Renal pelvis (tissue), 4 donors: Measurements from ENCODE around the gene MGAT5. TPM values are rescaled to one million over a fixed set of nuclear protein-coding genes. Genes with fewer than 3 reads are reported as not detected.
"Not testable (repeated sequence)": the region's sequence is repeated elsewhere in the genome, so short reads cannot be mapped to it uniquely, and the experiment has no call there.

Experiments used
- DNase-seq: peaks from one replicate; pipeline ENCODE4 v3.0.0-alpha.2; 2013
- polyA plus RNA-seq, 3 donors: library from polyadenylated mRNA; unstranded; fragments of 120-200 nt; gene quantifications; one replicate each; pipeline ENCODE4 v1.2.1, GENCODE V29; 2013; ENCODE audit not compliant: insufficient read length in 3 of 3

The MGAT5 gene
- polyA plus RNA-seq, 3 donors = 44.3 to 47.4 (median 46.4) TPM

DNA sequence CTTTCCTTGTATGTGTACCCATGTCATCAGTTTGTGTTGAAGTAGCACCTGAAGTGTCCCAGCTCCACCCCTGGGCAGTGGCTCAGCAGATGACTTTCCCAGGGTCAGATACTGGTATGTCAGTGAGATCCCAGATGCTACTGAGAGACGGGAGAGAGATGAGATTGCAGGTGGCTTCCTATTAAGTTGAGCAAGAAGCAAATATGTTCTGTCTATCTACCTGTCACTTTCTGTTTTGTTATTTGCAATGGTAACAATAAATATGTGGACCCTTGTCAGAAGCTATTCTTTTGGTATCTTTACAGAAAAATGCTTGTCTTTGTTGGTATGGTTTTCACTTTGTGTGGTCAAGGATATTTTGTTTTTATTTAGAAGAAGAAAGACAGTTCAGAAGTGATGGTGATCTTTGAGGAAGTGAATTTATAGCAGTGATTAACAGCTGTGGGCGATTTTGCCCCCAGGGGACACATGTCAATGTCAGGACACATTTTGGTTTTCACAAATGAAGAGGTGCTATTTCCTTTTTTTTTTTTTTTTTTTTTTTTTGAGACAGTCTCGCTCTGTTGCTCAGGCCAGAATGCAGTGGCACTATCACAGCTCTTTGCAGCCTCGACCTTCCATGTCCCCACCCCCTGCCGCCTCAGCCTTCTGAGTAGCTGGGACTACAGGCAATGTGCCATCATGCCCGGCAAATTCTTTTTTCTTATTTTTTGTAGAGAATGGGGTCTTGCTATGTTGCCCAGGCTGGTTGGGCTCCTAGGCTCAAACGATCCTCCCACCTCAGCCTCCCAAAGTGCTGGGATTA is 21.4 kb downstream of the MGAT5 start:
- no peak for DNase-seq

DNA sequence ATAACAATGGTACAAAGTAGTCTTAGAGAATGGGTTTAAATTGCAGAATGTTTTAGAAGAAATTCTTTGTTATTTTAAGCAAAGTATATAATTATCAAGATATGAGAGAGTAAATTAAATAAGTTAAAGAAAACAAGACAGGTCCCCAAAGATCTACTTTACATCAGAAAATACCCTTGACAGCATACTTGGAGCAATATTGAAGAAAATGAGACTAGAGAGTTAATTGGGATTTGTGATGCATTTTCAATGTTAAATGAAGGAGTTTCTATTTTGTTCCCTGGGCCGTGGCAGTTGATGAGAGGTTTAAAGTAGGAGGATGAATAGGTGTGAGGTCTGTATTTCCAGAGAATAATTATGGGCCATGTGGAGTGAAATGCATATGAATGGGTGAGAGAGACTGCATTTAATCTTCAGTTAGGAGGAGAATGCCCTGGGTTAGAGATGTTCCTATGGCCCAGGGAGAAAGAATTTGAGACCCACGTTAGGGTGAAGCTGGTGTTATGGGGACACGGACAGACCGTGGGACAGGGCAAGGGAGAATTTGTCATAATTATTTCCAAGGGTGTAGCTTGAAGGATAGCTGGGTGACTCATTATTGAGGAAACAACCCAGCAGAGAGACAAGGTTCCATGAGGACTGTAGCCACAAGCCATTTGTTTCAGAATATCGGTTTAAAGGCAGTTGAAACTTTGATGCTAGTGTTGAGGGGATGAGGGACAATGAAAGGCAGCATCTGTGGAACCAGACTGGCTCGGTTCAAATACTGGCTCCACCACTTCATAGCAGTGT is 22.7 kb downstream of the MGAT5 start:
- no peak for DNase-seq

DNA sequence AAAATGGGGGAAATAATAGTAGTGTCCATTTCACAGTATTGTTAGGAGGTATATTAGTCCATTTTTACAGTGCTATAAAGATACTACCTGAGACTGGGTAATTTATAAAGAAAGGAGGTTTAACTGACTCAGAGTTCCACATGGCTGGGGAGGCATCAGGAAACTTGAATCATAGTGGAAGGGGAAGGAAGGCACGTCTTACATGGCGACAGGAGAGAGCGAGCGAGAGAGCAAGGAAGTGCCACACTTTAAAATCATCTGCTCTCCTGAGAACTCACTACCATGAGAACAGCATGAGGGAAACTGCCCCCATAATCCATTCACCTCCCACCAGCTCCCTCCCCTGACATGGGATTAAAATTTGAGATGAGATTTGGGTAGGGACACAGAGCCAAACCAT is 23.4 kb downstream of the MGAT5 start:
- no peak for DNase-seq

DNA sequence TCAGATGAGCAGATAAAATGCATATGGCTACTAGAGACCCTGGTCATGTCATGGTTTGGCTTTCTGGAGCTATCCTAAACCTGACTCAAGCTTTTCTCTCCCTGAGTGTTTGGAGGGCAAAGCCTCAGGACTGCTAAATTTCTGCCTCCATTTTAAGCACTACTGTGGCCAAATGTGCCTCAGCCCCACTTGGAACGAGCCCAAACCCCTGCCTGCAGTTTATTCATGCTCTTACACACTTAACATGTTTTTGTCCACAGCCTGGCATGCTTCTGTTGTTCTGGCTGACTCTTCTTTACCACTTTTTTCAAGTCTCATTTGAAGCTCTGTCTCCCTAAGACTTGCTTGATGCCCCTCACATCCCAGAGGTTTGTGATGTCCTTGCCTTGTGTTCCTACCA is 24.7 kb downstream of the MGAT5 start:
- DNase-seq = no peak

DNA sequence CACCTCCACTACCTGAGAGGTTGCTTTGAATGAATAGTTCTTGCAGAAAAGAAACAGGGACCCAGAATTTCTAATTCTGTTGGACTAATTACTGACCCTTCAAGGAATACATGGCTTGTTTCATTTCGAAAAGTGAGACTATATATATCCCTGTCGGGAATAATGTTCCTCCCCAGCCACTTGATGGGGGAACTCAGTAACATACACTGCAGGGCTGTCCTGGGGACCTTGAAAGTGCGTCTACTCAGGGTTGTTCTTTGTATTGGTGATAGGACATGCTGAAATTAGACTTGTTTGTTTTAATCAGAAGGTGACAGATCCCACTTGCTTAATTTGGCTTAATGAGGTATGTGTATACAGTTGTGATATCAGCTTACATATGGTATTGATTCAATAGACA is 25.5 kb downstream of the MGAT5 start:
- no peak for DNase-seq

DNA sequence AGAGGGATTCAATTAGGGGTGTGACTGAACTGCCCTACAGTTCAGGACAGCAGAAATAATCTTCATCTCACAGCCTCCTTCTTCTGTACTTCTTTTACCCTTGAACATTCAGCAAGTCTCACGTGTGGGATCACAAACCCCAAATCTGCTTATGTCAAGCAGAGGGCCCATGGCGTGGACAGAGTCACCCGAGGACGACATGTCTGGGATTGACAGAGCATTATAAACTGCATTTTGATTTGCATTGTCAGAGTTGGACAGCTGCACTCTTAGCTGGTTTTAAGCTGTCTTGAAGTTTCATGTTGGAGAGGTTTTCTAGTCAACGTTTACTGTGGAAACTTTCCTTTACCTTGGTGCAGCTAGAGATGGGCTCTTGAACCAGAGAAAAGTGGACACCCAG is 26.4 kb downstream of the MGAT5 start:
- no peak for DNase-seq

DNA sequence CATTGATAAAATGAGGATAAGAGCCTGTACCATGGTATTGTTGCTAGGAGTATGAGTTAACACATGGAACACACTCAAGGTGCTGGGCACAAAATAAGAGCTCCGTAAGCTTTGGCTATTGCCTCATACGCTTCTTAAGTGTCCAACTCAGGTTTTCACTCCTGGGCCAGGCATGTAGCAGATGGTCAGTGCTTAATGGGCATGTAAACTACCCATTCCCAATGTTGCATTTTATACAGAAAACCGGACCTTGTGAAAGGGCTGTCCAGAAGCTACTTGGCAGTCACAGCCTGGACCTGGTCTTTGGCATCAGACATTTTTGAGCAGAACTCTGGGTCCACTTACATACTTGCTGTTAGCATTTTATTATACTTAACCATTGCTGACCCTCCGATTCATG is 26.9 kb downstream of the MGAT5 start:
- DNase-seq = no peak

DNA sequence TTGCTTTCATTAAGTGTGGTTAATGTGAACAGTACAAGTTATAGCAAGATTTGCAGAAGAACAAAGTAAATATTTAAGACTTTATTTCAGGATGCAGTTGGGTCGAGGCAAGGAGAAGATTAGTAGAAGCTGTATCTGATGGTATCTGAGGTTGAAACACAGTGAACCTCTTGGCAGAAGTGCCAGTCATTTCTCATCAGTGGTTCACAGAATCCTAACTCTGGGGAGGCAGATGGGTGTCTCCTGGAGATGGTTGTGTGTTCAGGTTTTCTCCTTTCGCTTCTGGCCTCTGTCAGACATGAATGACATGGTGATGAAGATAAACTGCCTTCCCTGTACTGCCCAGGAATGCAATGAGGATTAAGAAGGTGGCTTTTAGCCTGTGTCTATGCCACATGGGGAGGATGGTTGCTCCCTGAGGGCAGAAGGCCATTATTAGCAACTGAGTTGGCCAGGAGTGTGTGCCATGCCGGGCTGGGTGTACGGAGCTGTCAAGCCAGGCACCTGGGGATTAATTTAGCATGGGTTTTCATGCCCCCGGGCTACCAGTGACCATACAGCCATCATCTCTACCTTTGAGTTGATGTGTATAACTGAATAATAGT is 28.0 kb downstream of the MGAT5 start:
- no peak for DNase-seq

DNA sequence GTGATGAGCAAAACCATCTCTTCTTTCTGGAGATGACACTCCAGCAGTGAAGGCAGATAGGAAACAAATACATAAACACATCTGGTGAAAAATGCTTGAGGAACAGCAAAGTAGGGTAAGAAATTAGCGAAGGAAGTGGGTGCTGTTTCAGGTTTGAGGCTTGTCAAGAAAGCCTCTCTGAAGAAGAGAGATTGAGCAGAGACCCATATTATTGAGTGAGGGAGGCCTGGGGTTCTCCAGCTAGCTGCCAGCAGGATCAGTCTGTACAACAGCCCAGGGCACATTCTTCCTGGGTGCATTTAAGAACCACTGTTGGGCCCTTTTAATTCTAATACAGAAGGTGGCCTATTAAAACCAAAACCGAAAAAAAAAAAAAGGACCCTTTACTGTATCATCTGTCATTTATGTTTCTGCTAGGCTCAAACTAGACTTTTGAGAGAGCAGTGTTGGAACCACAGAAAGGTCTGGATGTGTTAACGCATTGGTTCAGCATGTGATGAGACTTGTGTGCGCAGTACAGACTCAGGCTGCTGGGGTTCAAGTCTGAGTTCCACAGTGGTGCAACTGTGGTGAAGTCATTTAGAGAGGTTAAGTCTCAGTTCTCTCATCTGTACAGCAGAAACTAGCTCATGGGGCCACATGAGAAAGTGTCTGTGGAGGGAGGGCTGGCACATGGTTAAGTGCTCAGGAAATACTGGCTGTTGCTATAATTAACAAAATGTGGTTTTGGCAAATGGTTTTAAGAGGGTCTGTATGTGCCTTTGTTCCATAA is 28.9 kb downstream of the MGAT5 start:
- DNase-seq = no peak

DNA sequence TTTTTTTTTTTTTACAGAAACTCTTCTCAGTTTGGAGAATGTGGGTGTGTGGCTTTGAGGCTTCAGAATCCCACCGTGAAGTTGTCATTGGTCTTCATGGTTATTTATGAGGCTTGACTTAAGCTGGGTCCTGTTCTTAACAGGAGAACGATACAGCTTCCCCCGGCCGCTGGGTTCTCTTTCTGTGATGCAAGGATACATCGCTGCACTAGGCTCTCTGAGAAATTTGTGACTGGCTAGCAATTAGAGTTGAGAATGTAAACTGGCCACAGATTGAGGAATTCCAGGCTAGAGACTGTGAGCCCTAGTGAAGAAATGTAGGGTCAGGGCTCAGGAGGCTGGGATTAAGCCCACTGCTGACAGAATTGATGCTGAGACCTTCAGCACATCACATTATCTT is 29.8 kb downstream of the MGAT5 start:
- DNase-seq = no peak

DNA sequence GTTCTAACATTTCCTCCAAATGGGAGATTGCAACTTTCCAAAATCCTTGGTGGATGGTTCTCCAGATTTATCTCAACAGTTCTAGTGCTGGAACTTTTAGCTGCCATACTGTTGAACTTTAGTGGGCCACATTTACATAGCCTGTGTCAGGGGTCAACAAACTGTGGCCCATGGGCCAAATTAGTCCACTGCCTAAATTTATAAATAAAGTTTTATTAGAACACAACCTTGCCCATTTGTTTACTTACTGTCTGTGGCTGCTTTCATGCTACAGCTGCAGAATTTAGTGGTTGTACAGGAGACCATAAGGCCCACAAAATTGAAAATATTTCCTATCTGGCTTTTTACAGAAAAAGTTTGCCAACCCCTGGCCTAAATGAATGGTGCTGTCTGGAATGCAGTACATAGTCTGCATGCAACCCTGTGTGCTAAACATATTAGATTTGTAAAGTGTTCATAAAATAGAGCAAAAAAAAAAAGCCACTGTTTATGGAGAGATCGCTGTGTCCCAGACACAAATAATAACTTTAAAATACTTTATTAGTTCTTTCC is 30.3 kb downstream of the MGAT5 start:
- no peak for DNase-seq

DNA sequence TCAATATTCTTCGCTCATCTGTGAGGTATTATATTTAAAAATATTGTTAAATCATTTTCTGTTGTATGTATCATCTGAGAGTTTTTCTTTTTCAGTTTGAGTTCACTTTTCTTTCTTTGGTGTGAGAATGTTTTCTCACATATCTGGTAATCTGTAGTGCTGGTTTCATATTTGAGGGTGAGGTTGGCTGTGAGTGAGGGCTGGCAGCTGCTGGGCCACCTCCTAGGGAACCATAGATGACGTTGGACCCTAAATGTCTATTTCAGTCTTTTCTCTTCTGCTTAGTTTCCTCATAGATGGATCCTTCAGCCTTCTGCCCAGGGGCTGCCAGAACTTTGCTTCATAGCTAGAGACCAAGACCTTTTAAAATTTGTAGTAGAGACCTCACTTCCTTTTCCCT is 33.5 kb downstream of the MGAT5 start:
- DNase-seq = no peak

DNA sequence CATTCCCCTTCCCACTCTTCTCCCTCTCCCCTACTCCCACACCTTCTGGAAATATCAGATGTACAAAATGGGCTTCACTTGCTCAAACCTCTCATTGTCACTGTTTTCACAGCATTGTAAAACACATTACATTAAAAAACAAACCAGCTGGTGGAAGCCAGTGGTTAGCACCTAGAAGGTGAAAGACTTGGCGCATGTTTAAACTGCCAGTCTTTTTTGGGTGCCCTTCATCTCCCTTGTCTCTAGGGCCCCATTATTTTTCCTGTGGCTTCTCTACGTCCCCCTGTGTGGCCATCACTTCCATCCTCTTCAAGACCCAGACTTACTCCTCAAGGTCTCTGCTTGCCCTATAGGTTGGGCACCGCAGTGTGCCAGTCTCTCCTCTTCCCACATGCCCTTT is 34.9 kb downstream of the MGAT5 start:
- no peak for DNase-seq

DNA sequence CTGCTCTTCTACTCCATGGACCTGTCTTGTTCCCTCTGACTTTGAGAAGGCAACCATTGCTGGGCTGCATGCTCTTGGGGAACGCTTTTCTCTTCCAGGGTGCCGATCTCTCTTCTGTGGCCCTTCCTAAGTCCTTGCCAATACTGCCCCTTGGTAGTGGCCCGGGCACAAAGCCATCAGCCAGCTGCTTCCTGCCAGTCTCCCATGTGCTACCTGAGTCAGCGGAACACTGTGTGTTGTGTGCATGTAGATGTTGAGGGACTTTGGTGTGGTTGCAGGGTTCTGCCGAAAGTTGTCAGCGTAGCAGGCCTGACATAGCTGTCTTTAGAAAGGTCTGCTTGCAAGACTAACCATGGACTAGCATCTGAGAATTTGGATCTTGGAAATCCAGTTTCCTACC is 35.4 kb downstream of the MGAT5 start:
- DNase-seq = no peak

DNA sequence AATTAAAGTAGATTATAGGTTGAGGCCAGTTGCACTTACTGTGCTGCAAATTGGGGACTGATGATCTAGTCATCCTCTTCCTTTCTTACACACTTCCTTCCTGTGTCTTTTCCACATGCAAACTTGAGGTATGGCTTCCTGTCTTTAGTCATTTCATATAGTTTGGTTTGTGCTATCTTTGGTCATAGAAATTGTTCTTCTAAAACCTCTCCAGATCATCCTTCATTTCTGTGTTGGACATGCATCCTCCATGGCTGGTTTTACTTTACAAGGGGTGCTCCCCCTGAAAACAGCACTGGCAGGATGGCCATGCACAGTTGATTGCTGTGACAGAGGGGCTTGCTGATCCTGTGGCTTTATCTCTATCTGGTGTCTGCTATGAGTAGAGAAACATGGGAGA is 36.5 kb downstream of the MGAT5 start:
- no peak for DNase-seq

DNA sequence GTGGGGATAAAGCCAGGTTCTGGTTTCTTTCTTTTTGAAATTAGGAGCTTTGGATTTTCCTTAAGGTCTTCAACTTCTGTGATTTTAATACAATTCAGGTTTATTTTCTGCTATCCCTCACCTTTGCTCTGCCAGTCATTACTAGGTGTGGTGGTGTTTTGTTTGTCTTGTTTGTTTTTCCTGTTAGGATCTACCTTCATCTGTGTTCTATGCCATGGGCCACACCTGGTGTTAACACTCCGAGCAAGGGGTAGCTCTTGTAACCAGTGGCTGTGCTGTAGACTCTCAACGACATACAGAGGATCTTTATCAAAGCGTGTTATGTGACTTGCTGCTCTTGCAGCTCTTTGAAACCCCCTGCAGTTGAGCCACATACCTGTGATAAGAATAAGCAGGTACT is 38.6 kb downstream of the MGAT5 start:
- DNase-seq = no peak

DNA sequence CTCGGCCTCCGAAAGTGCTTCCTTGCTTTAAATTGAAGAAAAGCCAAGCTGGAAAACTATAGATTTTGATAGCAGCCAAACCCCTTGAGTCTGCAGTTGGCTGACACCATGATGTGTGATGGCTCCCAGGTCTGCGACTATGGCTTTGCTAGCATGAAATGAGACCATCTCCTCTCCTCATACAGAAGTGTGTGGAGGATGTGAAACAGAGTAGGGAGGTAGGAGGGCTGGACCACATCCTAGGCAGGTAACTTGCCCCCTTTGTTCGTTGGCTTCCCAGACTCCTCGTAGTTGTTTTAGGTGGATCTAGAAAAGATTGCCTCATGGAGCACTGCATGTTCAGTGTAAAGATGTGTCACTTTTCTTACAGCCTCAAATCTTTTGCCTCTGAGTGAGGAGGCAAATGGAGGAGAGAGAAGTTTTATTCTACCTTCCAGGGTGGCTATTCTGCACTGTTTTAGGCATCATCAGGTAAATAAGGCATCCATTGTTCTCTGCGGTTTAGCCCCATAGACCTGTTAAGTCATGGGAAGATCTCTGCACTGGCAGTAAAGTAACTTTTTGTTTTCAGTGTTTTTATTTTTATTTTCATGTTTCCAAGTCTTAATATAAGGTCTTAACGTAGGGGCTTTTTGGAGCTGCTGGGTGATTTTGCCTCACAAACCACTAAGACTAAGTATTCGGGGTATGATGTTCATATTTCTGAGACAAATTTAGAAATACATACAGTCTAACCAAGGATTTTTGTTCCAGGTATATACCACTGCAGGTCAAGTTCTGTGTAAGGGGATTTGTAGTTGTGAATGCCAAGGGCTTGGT is 40.1 kb downstream of the MGAT5 start:
- DNase-seq = no peak

DNA sequence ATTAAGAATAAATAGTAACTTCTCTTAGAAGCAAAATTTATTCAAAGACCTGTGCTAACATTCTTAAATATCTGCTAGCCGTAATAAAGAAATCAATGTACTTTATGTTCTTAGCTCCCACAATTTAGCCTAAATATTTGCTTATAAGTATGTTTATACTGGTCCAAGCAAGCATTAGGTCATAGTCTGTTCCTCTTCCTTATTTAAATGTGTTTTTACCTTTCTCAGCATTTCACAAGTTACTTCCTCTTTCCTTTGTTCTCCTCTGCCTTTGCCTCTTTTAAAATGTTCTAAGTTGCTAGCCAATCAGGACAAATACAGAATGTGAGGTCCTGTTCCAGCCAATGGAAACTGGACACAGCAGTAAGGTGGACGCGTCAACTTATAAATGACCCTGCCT is 40.7 kb downstream of the MGAT5 start:
- DNase-seq = not testable (repeated sequence)

DNA sequence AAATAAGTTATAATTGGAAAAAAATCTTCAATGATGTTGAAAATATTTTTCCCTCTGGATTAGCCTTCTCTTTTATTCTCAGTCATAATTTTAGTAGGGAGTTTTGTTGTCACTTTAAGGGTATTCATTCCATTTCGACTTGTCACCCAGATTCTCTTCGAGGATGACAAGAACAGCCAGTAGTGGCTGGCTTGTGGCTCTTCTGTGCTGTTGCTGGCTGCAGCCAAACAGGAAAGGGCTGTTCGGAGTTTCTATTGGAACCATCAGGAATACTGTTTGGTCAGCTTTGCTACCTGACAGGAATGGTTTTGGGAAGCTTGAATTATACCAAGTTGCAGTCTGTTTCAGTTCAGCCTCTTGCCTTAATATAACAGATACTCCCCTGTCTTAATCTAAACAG is 41.6 kb downstream of the MGAT5 start:
- no peak for DNase-seq

DNA sequence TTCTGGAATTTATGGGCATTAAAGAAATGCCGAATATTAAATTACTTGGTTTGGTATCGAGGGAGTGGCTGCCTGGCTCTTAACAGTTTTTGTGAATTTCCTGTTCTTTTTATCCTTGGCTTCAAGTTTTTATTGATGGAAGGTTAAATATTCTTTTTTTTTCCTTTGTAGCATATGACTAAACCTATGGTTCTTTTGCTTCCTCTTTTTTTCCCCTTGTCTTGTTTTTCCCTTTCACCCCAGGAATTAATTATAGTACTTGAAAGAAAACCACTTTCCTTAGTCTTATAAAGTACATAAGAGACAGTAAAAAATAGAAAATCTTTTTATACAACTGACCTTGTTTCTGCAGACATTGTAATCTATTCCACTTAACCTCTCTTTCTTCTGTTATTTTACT is 42.4 kb downstream of the MGAT5 start:
- DNase-seq = no peak

DNA sequence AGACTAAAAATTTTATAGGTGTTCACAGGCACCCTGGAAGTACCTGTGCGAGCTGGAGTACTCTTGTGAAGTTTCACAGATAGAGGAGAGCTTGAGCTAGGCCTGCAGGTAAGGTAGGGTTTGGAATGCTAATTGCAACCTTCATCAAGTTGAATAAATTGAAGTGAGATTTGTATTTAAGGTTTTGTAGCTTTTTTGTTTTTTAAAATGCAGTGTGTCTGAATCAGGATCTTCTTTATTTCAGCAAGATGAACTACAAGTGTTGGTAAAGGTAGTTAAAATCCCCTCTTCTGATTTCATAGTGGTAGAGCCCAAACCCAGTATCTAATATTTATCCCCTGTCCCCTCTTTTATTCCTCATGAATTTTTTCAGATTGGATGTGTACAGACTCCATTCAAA is 45.5 kb downstream of the MGAT5 start:
- no peak for DNase-seq
